ENCODE measurements around the gene MCHR1.

- TF ChIP-seq CTCF (conservative IDR thresholded peaks at IDR 0.05 in 1 of 2, IDR thresholded peaks at IDR 0.05 in 1 of 2; ENCODE audit: extremely low read depth in 1 of 2, insufficient read depth in 1 of 2, low read depth in 1 of 2, low read length in 2 of 2) (no peak), EZH2 (IDR thresholded peaks at IDR 0.05; ENCODE audit: borderline replicate concordance, low read length) (no peak)
Observed at GRCh38 chr22:40691532-40691931, 12.2 kb downstream of the MCHR1 start.
